Left colon (tissue), 2 donors: ENCODE measurements around the gene MTFP1. TPM values are rescaled to one million over a fixed set of nuclear protein-coding genes. Genes with fewer than 3 reads are reported as not detected.
A peak's percentile ranks its signal among the peaks of the same experiment; 100 is the strongest.

Experiments
- ATAC-seq: fragments of 200-7000 bp; cut with Tn5 transposase; one replicate; pipeline ENCODE4 v1.9.1; 2020; ENCODE audit warnings: mild to moderate bottlenecking, moderate library complexity
- DNase-seq, 2 donors: peaks; one replicate each; pipeline ENCODE4 v3.0.0-alpha.2; 2020
- intact Hi-C, 2 donors: fragments of 100-400 bp; cut with DNase I in 1 of 2; cut with micrococcal nuclease in 1 of 2; formaldehyde crosslinking; loops; one replicate each; pipeline versions ENCODE4 v1.11.2 to v1.14.0; 2022; cut with DNase I, micrococcal nuclease
- long read RNA-seq: library from polyadenylated mRNA; unstranded; transcript quantifications from one replicate; pipeline ENCODE4 v2.0.0, GENCODE V29; 2021
- total RNA-seq, 2 donors: library from RNA; stranded (reverse); fragmentation: NEBNext Ultra II Directional; extraction: Animal tissue kit (Norgen Biotek cat#: 25700); gene quantifications; one replicate each; pipeline ENCODE4 v1.2.1, GENCODE V29; 2021
- donor health status: DM: no; HTN: no; CAD: no.
- donor health status: DM: yes; HTN: yes; CAD: no.

MTFP1 gene, protein sequence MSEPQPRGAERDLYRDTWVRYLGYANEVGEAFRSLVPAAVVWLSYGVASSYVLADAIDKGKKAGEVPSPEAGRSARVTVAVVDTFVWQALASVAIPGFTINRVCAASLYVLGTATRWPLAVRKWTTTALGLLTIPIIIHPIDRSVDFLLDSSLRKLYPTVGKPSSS
- total RNA-seq: 10 to 100 TPM; 23.1 to 34.9 TPM
- long read RNA-seq, transcript MTFP1-203 (4 exons, 912 nt): minor isoform, 10 of 68 reads
- long read RNA-seq, transcript MTFP1-201 (4 exons, 1,370 nt): major isoform, 50 of 68 reads
- long read RNA-seq, partial matches to known transcripts: 2 of 68 reads
- long read RNA-seq, other reads (novel, unspliced or antisense): 2 of 68 reads

DNA sequence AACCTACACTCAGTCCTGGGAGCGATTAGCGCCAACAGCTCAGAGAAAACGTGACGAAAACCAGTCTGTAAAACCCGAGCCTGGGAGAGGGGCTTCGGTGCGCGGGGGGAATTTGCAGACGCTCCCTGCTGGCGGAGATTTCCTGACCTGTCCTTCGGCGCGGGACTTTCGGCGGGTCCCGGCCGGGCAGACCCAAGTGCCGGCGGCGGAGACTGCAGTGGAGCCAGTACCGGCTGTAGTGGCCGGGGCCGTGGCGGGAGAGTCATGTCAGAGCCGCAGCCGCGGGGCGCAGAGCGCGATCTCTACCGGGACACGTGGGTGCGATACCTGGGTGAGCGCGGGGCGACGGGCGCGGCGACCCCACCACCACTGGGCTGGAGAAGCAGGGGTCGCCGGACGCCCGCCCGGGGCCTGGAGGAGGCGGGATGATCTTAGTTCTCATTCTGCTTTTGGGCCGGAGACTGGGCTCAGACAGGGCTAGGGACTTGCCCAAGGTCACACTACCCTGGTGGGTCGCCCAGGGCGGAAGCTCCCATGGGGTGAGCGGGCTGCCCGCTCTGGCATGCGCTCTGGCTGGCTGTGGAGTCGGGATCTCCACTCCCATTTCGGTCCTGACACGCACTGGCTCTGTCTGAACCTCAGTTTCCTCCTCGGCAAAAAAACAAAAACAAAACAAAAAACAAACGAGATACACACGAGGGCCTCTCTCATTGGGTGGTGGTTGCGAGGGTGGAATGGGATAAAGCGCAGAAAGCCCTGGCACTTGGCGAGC is at the start of gene MTFP1:
TSS of gene MTFP1 (plus strand) at position 153 of the 772 bp plus-strand sequence. CDS start at position 265, 112 bp downstream.
- intact Hi-C loops: no loop called here
- peak; percentile 4 for ATAC-seq

GRCh38 chr22:30380011-30380410 is 45.6 kb upstream of the MTFP1 start:
- intact Hi-C loops: no loop called here

More for the DNA sequence above, at the start of gene MTFP1:
- peak; percentile 58 to 73 for DNase-seq

DNA sequence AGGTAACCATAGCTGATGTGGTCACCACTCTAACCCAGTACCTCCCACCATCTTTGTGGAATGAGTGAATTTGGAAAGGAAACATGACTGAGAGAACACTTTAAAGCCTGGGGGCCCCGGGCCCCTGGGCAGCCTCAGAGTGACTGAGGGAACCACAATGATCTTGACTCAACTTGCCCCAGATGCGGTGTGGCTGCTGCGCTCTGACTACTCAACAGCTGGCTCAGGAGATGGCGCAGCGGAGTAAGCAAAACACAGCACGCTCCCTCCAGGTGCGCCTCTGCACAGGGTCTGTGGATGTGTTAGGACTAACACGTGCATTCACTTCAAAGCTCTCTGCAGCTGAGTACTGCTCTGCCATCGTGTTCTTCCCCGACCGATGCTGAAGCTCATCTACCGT is 44.3 kb upstream of the MTFP1 start:
- no peak for DNase-seq
- intact Hi-C loops: no loop called here
- no peak for ATAC-seq

More at GRCh38 chr22:30380011-30380410, 45.6 kb upstream of the MTFP1 start:
- no peak for DNase-seq
- no peak for ATAC-seq

GRCh38 chr22:30382340-30382739 is 43.2 kb upstream of the MTFP1 start:
- intact Hi-C loops: no loop called here
- ATAC-seq: no peak
- DNase-seq: no peak

DNA sequence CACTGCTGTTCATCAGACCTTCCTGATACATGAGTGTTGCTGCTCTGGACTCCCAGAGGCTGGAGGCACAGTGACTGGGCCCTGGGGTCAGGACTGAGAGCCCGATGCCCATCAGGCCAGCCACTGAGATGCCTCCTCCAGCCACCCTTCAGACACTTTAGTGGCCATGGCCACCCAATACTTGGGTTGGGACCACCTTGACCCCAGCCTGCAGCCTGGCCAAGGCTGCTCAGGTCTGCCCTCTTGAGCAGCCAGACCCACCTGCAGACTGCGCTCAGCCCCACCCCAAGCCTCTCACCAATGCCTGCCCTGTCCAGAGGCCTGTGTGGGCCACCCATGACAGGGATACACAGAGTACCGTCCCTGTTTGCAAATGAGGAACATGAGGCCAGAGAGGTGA is 42.5 kb upstream of the MTFP1 start:
- intact Hi-C loops: no loop called here
- DNase-seq: no peak
- no peak for ATAC-seq

DNA sequence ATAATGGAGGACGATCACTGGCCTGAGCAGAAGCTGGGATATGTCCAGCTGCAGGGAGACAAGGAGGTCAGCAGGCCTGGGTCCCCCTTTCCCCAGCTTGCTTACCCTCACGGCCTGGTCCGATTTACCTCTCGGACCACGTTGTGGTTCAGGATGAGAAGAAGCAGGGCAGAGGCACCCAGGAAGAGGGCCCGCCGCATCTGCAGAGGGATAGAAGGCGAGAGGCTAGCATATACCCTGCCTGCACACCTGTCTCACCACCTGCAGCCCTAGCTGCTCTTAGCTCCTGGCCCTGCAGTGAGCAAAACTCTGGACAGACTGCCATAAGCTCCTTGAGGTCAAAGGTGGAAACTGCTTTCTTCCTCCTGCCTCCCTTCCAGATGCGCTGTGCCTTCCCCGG is 39.6 kb upstream of the MTFP1 start:
- no peak for DNase-seq
- intact Hi-C loops: loop anchor here (5.0 kb wide), 1 partner anchor 124 kb away; no protein-coding TSS in a partner anchor
- no peak for ATAC-seq

DNA sequence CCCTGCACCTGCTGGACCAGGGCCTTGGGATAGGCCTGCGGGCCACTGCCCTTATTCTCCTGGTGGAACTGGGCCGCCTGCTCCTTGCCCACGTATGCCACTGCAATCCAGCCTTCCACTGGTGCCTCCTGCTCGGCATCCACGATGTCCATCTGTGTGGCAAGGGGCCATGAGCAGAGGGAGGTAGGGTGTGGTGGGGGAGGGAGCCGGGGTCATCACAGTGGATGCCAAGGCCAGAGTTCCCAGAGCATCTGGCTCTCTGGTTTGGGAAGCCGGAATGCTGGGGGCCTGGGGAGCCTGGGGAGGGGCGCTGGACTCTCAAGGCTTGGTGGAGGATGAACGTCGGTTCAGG is 39.0 kb upstream of the MTFP1 start:
- DNase-seq: peak in 1 of 2 donors; percentile 42
- ATAC-seq: peak; percentile 1
- intact Hi-C loops: loop anchor here (5.0 kb wide), 1 partner anchor 124 kb away; no protein-coding TSS in a partner anchor

DNA sequence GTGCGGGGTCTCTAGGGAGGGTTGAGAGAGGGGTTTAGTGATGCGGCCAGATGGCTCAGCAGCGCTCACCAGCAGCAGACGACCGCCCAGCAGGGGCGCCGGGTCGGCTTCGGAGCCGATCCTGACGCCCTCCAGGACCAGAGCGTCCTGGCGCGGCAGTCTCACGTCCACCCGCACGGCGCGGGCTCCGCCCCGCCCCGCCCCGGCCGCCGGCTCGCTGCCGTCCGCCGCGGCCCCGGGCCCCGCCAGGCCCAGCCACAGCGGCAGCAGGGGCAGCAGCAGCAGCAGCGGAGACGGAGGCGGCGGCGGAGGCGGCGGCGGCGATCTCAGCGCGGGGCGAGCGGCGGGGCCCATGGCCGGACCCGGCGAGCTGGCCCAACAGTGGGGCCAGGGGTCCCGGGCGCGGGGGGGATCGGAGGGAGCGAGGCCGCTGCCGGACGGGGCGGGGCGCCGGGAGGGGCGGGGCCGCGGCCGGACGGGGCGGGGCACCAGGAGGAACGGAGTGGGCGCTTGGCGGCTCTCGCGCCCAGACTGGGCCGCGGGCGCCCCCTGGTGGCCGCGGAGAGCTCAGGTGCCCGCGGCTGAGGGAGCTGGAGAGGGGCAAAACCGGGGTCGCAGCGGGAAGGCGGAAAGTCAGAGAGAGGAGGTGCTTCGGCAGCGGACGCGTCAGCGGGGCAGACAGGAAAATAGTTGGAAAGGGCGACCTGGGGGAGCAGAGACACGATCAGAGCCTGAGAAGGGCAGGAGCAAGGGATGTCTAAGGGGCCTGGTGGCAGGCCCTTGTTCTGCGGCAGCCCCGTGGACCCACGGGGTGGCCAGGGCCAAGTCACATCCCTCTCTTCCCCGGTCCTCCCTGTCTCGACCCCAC is 38.4 kb upstream of the MTFP1 start, which contains the start of gene RNF215:
TSS of gene RNF215 (minus strand) at position 452 of the 868 bp plus-strand sequence. CDS start at position 354, 98 bp downstream.
- intact Hi-C loops: loop anchor here (5.0 kb wide), 1 partner anchor 125 kb away; no protein-coding TSS in a partner anchor
- DNase-seq: peak; percentile 65 to 82
- ATAC-seq: peak; percentile 89

DNA sequence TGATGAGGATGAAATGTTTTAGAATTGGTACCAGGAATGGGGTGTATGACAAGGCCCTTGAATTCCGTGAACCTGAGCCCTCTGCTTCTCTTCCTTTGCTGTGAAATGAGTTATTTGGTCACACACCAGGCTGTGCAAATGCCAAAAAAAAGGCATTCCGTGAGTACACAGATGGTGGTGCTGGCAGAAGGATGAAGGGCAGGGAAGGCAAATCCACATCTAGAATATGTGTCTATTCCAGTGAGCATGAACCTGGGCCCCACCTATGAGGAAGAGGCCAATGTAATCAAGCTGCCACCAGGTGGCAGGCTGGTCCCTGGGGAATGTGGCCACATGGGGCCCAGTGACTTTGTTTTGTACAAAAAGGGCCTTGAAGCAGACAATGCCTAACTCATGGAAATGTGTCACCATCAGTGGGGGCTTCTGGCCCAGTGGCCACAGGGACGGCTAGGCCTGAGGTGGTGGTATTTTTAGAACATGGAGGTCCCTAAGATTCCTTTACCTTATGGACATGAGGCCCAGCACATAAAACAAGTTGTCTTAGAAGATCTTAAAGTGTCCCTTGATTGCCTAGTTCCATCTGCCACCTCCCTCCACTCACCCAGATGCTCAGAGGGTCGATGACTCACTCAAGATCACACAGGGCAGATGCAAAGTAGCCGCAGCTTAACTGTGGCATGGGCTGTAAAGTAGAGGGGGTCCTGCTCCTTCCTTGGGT is 34.4 kb upstream of the MTFP1 start:
- intact Hi-C loops: loop anchor here in 1 of 2 donors (10.0 kb wide), 1 partner anchor 94 kb away; no protein-coding TSS in a partner anchor
- peak; percentile 52 to 87 for DNase-seq
- ATAC-seq: peak; percentile 66

DNA sequence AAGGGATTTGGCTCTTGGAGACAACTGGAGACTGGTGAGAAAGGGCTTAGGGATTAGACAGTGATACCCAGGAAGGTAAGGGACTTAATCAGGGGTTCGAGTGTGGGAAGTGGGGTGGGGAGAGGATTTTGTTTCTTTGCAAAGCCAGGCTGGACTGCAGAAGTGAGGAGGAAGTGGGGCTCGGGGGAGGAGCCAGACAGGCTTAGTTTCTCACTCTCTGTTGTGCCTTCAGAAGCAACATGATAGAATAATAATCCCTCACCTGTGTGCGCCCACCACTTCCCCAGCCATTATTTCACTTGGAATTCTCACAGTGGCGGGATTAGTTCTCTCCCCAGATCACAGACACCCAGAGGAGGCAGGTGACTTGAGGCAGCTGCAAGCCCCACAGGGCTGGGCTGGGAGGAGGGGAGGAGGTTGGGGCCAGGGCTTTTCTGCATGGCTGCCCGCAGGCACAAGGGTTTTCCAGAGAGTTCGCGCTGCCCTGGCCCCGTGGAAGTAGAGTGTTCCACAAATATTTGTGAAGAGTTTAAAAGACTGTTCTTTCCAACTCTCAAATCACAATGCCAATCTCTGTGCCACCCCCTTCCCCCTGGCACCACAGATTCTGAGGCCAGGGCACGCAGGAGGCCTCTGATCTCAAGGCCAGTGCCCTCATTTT is 32.8 kb upstream of the MTFP1 start:
- no peak for ATAC-seq
- intact Hi-C loops: loop anchor here in 1 of 2 donors (10.0 kb wide), 1 partner anchor 92 kb away; no protein-coding TSS in a partner anchor
- no peak for DNase-seq

DNA sequence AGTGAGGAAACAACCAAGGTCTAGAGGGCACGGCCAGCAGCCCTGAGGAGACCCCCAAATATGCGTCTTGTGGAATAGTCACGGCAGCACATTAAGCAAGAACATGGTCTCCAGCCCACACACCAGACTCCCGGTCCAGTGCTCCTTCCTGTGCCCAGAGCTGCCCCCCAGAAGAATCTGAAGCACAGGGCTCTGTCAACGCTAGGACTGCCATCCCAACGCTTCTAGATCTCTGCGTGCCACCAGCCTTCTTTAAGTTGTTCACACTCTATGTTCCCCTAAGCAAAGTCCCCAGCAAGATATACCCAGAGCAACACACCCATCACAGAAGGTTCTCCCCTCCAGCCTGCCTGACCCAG is 32.3 kb upstream of the MTFP1 start:
- intact Hi-C loops: loop anchor here in 1 of 2 donors (10.0 kb wide), 1 partner anchor 92 kb away; no protein-coding TSS in a partner anchor
- DNase-seq (no peak), ATAC-seq (no peak)

DNA sequence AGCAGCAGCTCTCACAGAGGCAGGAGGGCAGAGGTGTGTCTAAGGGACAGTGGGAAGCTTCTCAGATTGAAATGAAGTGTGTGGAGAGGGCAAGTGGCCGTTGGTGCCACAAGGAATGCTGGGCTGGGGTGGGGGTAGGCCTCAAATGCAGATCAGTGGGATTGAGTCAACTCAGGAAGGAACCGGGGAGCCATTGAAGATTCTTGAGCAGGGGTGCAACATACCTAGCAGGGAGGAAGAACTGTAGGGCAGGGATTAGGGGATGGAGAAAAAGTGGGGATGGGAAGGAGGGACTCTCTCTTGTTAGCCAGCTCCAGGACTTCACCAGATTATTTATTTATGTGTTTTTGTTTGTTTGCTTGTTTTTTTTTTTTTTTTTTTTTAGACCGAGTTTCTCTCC is 31.7 kb upstream of the MTFP1 start:
- no peak for ATAC-seq
- intact Hi-C loops: loop anchor here in 1 of 2 donors (10.0 kb wide), 1 partner anchor 91 kb away; no protein-coding TSS in a partner anchor
- no peak for DNase-seq

DNA sequence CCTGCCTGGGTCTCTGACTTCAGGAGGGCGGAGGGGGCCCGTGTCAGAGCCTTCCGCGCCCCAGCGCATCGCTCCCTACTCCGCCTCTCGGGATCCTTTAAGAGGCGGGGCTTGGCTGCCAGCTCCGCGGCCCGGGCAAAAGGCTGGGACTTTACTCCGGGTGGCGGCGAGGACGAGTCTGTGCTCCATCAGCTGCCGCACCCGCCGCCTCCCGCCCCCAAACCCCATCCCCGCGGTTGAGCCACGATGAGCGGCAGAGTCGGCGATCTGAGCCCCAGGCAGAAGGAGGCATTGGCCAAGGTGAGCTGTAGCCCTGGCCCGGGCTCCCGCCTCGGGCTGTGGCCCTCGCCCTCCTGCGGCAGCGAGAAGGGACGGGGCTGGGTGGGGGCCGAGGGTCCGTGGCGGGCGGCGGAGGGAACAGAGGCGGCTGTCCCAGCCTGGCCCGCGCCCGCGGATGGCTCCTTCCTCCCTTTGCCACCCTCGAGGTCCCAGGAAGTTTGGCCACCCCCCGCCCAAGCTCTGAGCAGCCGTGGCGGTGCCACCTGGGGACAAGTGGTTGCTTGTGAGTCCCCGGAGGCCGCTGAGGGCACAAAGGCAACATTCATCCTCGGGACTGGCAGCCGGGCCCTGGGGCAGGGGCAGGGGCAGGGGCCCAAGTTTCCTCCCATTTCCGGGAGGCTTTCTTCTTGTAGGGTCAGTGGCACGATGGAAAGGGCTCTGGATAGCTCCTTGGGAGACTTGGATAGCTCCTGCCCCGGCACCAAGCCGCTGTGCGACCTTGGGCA is 28.5 kb upstream of the MTFP1 start, which contains the start of gene SEC14L2:
TSS of gene SEC14L2 (plus strand) at position 148 of the 785 bp plus-strand sequence. CDS start at position 247, 99 bp downstream.
- intact Hi-C loops: loop anchor here in 1 of 2 donors (10.0 kb wide), 1 partner anchor 88 kb away; no protein-coding TSS in a partner anchor
- DNase-seq: peak; percentile 65 to 79
- peak; percentile 90 for ATAC-seq

DNA sequence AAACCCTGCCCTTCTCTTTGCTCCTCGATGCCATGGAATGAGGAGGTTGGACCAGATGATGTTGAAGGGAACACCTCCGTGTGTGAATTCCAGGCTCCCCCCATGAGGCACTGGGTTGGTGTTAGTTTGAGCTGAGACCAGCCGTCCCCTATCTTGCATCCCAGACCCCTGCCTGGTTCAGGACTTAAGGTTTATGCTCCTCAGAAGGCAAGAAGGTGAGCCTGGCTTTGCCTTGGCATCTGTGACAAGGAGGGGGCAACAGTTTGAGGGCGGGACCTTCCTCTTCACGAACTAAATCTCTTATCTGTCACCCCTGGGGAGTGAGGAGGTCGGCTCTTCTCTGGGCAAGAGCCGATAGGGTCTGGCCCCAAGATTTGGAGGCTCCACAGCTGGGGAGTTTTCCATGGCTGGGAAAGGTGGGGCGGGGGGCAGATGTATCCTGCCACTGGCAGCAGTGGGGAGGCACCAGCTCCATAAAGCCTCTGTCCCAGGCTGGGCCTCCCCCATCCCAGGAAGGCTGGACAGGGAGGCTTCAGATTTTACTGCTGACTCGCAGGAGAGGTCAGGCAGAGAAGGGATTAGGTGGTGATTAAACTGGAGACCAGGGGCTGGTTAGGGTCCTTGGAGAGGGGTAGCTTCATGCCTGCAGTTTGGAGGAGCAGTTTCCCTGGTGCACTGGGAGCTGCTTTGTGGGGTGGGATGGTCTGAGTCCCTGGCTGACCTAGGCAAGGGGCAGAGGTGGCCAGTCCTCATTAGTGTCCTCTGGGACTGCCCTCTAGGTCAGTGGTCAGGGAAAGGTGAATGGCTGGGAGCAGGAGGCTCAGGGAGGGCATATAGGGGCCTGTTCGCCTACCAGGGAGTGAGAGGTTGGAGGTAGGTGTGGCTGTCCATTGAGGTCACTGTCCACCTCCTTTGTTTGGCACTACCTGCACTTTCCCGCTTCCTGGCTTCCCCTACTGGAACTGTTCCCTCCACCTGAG is 27.6 kb upstream of the MTFP1 start:
- intact Hi-C loops: loop anchor here in 1 of 2 donors (10.0 kb wide), 1 partner anchor 87 kb away; no protein-coding TSS in a partner anchor
- peak; percentile 14 for ATAC-seq
- DNase-seq: no peak
